Right lobe of liver (tissue), 5 donors: Measurements from ENCODE around the gene ZNF385A. TPM values are rescaled to one million over a fixed set of nuclear protein-coding genes. Genes with fewer than 3 reads are reported as not detected.
A peak's percentile ranks its signal among the peaks of the same experiment; 100 is the strongest.

Source experiments
- microRNA counts: library from miRNA; unstranded; fragments of <30 nt; microRNA quantifications from one replicate; lab custom pipeline; 2016
- microRNA-seq, 2 donors: library from miRNA; unstranded; fragments of <30 nt; microRNA quantifications; one replicate each; pipeline ENCODE4, GENCODE V29; 2019 to 2020
- small RNA-seq, 2 experiments: library from RNA; depleted of rRNA; stranded (forward); fragments of <200 nt; gene quantifications; one replicate each; pipeline ENCODE3, GENCODE V24; 2016
- total RNA-seq, 6 experiments: library from RNA; depleted of rRNA in 2 of 6; stranded (reverse); fragments of >200 nt in 2 of 6; fragmentation: NEBNext Ultra II Directional in 3 of 6; extraction: Animal tissue kit (Norgen Biotek cat#: 25700) in 3 of 6; gene quantifications; one replicate each; pipeline versions ENCODE4 v1.1.0 to v1.2.4, GENCODE V29; 2016 to 2023
- donor health status: DM: no; HTN: no; CAD: no.
- donor health status: DM: no; HTN: no; CAD: no.
- donor health status: DM: no; HTN: yes; CAD: no.
- donor health status: DM: no; HTN: yes; CAD: no.

The ZNF385A gene
- total RNA-seq, 6 experiments from 2014 or later = 2.4 to 9.3 (median 3.7) TPM

MicroRNAs encoded within 50 kb of the gene (microRNA counts, 767-probe panel; counts per million panel counts)
- 10,775 counts per million, percentile 59 among the panel's probes with 10 or more counts for microRNA hsa-miR-148b-3p (lab: Ali Mortazavi, UCI)

Small RNA genes within 50 kb of the gene (microRNA-seq; reads per million reads assigned to microRNA genes)
- gene MIR148B = 349 to 394 reads per million in 2 donors

Small RNA genes within 50 kb of the gene (small RNA-seq; reads per million reads assigned to genes)
- 75.8 to 121 reads per million in 2 experiments for gene MIR148B
- gene RN7SL744P = 0 reads per million in 2 experiments

Other genes with a start within 250 kb of the ZNF385A start
- 10 to 100 TPM; 14.1 to 25.5 (median 22.4) TPM for gene SMUG1, start 195.7 kb downstream of the ZNF385A start, total RNA-seq
- gene CBX5, start 104.6 kb downstream of the ZNF385A start, total RNA-seq = 10 to 100 TPM; 14.4 to 23.7 (median 20.1) TPM
- 100 to 1,000 TPM in 5 of 6 experiments, 10 to 100 TPM in 1; 87.3 to 211 (median 161) TPM for gene HNRNPA1, start 104.0 kb downstream of the ZNF385A start, total RNA-seq
- gene NFE2, start 83.7 kb downstream of the ZNF385A start, total RNA-seq = 1 to 10 TPM in 3 of 6 experiments, under 1 TPM in 3; 0.46 to 2.8 (median 0.99) TPM
- gene COPZ1, start 59.6 kb downstream of the ZNF385A start, total RNA-seq = 10 to 100 TPM; 67.3 to 89.2 (median 74.9) TPM
- gene GPR84, start 20.2 kb downstream of the ZNF385A start, total RNA-seq = under 1 TPM in 1 of 6 experiments, not detected in 5; 0.35 TPM
- 10 to 100 TPM; 31.2 to 75.6 (median 35.5) TPM for gene ITGA5, start 34.5 kb upstream of the ZNF385A start, total RNA-seq
- gene GTSF1, start 88.9 kb upstream of the ZNF385A start, total RNA-seq = under 1 TPM in 1 of 6 experiments, not detected in 5; 0.51 TPM
- gene NCKAP1L, start 113.0 kb upstream of the ZNF385A start, total RNA-seq = 10 to 100 TPM in 1 of 6 experiments, 1 to 10 TPM in 5; 6.3 to 17.5 (median 7.8) TPM
- gene PDE1B, start 164.9 kb upstream of the ZNF385A start, total RNA-seq = 1 to 10 TPM in 3 of 6 experiments, under 1 TPM in 3; 0.67 to 1.7 (median 1.0) TPM
- 100 to 1,000 TPM in 2 of 6 experiments, 10 to 100 TPM in 4; 15.6 to 153 (median 54.5) TPM for gene PPP1R1A, start 203.9 kb upstream of the ZNF385A start, total RNA-seq